ENCODE measurements around the gene IL4R. TPM values are rescaled to one million over a fixed set of nuclear protein-coding genes. Genes with fewer than 3 reads are reported as not detected.

Gene IL4R
- total and polyA plus RNA-seq, 10 donors, result 39.3 to 319 (median 160) TPM

- intact Hi-C loops (cut with DNase I; ENCODE audit: low total_unique reads), result no loop called here
- Histone ChIP-seq H3K4me1 (peaks cover 13 to 98% (median 89%) of the 10 kb centered on the region in 6 donors), H3K27ac (peak overlapping the region; percentile 5 to 91 (median 66)), H3K4me3 (peak overlapping the region; percentile 18 to 72 (median 42)), H3K9me3 (no peaks in the 10 kb centered on the region), H3K36me3 (no peaks in the 10 kb centered on the region), H3K27me3 (replicated peaks in 1 of 7) (peaks cover 0 to 22% (median 0%) of the 10 kb centered on the region in 7 donors)
- no peak for TF ChIP-seq POLR2A (IDR thresholded peaks at IDR 0.05)
- no peak for TF ChIP-seq CTCF (IDR thresholded peaks at IDR 0.05 in 8 of 11, conservative IDR thresholded peaks at IDR 0.05 in 3 of 11)
- no peak for TF ChIP-seq POLR2AphosphoS5 (IDR thresholded peaks at IDR 0.05)
- DNase-seq, result no peak
- WGBS, 5 donors, result 37 to 51% (median 45%) methylated on average over 8 of the region's 8 CpGs
Measured at GRCh38 chr16:27402569-27402963, 88.8 kb downstream of the IL4R start.

GRCh38 chr16:27402964-27403600 lies 89.3 kb downstream of the IL4R start:
- intact Hi-C loops (cut with DNase I; ENCODE audit: low total_unique reads), result no loop called here
- Histone ChIP-seq H3K27ac (peak overlapping the region; percentile 5 to 91 (median 66)), H3K9me3 (no peaks in the 10 kb centered on the region), H3K4me1 (peaks cover 18 to 100% (median 92%) of the 10 kb centered on the region in 6 donors), H3K4me3 (peak overlapping the region; percentile 18 to 72 (median 42)), H3K27me3 (replicated peaks in 1 of 7) (peaks cover 0 to 22% (median 0%) of the 10 kb centered on the region in 7 donors), H3K36me3 (no peaks in the 10 kb centered on the region)
- 48 to 73% (median 65%) methylated on average over 19 to 20 of the region's 20 CpGs for WGBS, 5 donors
- DNase-seq, result no peak
- TF ChIP-seq POLR2AphosphoS5 (IDR thresholded peaks at IDR 0.05) (peak in 1 of 3 donors; percentile 39), CTCF (IDR thresholded peaks at IDR 0.05 in 8 of 11, conservative IDR thresholded peaks at IDR 0.05 in 3 of 11) (no peak), POLR2A (IDR thresholded peaks at IDR 0.05) (no peak)

DNA sequence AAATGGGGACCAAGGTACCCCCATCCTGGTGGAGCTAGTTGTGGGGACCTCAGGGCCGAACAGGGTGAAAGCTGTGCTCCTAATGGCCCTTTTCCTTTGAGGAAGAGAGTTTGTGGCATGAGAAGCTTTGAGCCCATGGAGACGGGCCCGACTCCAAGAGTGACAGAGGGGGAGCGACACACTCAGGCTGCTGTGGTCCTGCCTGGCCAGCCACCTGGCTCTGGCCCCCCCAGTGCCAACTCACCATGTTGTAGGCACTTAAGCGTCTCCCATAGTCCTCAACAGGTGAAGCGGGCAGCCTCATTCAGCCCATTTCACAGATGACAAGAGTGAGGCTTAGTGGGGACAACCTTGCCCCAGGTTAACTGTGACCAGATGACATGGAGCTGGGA lies 89.8 kb downstream of the IL4R start:
- peak overlapping the region; percentile 18 to 72 (median 42) for H3K4me3 ChIP-seq
- peaks cover 23 to 100% (median 92%) of the 10 kb centered on the region in 6 donors for H3K4me1 ChIP-seq
- no peaks in the 10 kb centered on the region for H3K9me3 ChIP-seq
- intact Hi-C loops (cut with DNase I; ENCODE audit: low total_unique reads), result no loop called here
- DNase-seq, result no peak
- TF ChIP-seq POLR2AphosphoS5 (IDR thresholded peaks at IDR 0.05), result no peak
- TF ChIP-seq CTCF (IDR thresholded peaks at IDR 0.05 in 8 of 11, conservative IDR thresholded peaks at IDR 0.05 in 3 of 11), result no peak
- no peak for TF ChIP-seq POLR2A (IDR thresholded peaks at IDR 0.05)
- peak overlapping the region in 6 of 8 donors; percentile 55 to 91 (median 74) for H3K27ac ChIP-seq
- H3K36me3 ChIP-seq, result no peaks in the 10 kb centered on the region
- WGBS, 5 donors, result 51 to 80% (median 70%) methylated on average over 2 to 6 of the region's 6 CpGs
- H3K27me3 ChIP-seq (replicated peaks in 1 of 7), result peaks cover 0 to 22% (median 0%) of the 10 kb centered on the region in 7 donors

DNA sequence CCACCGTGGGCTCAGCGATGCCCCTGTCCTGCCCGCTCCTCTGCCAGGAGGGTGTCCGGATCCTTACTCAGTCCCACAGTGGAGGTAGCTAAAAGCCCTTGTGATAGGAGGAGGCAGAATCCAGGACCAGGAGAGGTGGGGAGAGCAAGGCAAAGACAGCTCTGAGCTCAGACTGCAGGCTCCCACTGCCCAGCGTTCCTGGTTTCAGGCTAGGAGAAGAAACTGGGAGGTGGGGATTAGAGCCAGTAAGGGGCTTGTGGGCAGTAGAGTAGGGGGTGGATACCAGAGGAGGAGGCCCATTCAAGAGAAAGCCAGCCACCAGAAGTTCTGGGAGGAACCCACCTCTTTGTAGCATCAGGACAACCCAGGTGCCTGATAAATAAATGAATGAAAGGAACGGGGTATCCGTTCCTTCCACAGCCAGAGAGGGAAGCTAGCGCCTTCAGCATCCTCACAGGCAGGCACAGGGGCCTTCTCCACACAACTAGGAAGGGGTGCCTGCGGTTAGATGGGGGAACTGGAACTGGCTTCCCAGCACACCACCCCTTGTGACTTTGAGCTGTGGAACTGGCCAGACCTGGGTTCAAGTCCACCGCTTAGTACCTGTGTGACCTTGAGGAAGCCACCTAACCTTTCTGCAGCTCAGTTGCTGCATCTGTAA lies 90.5 kb downstream of the IL4R start:
- 64 to 80% (median 68%) methylated on average over 10 of the region's 10 CpGs for WGBS, 5 donors
- DNase-seq, result no peak

More for the DNA sequence above, 90.5 kb downstream of the IL4R start:
- intact Hi-C loops (cut with DNase I; ENCODE audit: low total_unique reads), result no loop called here
- Histone ChIP-seq H3K27me3 (replicated peaks in 1 of 7) (peaks cover 0 to 22% (median 0%) of the 10 kb centered on the region in 7 donors), H3K4me1 (peaks cover 26 to 100% (median 88%) of the 10 kb centered on the region in 6 donors), H3K9me3 (no peaks in the 10 kb centered on the region), H3K36me3 (no peaks in the 10 kb centered on the region), H3K4me3 (peak overlapping the region in 7 of 8 donors; percentile 35 to 72 (median 42)), H3K27ac (peak overlapping the region in 5 of 8 donors; percentile 55 to 91 (median 75))
- TF ChIP-seq CTCF (IDR thresholded peaks at IDR 0.05 in 8 of 11, conservative IDR thresholded peaks at IDR 0.05 in 3 of 11) (no peak), POLR2AphosphoS5 (IDR thresholded peaks at IDR 0.05) (no peak), POLR2A (IDR thresholded peaks at IDR 0.05) (no peak)

All from spleen (tissue), 11 donors.